ENCODE results near the gene EDDM3A.
"Not testable (repeated sequence)": the region's sequence is repeated elsewhere in the genome, so short reads cannot be mapped to it uniquely, and the experiment has no call there.

The EDDM3A gene

GRCh38 chr14:20733684-20734429 lies 11.8 kb upstream of the EDDM3A start:
- TF ChIP-seq CTCF (conservative IDR thresholded peaks at IDR 0.05) = no peak
- H3K27ac ChIP-seq = no peak overlapping the region

DNA sequence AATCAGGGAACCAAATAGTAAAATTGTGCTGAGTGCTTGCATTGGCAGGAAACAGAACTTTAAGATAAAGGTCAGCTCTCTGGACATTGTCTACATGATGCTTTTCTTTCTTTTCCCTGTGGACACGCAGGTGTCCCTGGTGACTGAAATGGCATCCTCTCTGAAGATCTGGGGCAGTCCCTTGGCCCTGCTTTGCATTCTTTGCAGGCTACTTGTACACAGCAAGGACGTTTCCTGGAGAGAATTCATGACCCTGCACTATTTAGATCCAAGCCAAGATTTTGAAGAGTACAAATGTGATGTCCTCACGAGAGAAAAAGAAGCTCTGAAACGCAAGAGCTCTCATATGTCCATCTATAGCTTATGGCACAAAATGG lies 11.3 kb upstream of the EDDM3A start:
- TF ChIP-seq CTCF (conservative IDR thresholded peaks at IDR 0.05) = no peak
- H3K27ac ChIP-seq = no peak overlapping the region

GRCh38 chr14:20738292-20738691 lies 7.4 kb upstream of the EDDM3A start:
- H3K27ac ChIP-seq = not testable (repeated sequence)

GRCh38 chr14:20742132-20742531 lies 3.6 kb upstream of the EDDM3A start:
- TF ChIP-seq CTCF (conservative IDR thresholded peaks at IDR 0.05) = no peak
- H3K27ac ChIP-seq = no peak overlapping the region

DNA sequence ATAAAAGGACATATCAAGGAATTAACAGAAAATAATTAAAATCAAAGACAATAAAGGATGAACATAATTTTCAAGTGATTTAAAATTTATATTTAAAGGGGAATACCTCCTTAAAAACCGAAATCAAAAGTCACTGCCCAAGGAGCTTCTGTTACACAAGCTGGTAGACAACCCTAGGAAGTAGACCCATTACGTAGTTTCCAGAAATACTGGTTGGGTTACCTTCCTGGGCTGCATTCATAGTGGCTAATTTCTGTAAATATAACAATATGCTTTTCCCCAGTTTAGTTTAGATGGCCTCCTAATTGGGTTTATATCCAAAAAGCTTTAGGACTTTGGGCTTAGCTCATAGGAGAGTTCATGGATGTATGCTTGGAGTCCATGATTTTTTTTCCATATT lies 2.1 kb upstream of the EDDM3A start:
- TF ChIP-seq CTCF (conservative IDR thresholded peaks at IDR 0.05) = no peak
- H3K27ac ChIP-seq = no peak overlapping the region

GRCh38 chr14:20746566-20746965 lies 879 bp downstream of the EDDM3A start:
- H3K27ac ChIP-seq = no peak overlapping the region
- TF ChIP-seq CTCF (conservative IDR thresholded peaks at IDR 0.05) = no peak

DNA sequence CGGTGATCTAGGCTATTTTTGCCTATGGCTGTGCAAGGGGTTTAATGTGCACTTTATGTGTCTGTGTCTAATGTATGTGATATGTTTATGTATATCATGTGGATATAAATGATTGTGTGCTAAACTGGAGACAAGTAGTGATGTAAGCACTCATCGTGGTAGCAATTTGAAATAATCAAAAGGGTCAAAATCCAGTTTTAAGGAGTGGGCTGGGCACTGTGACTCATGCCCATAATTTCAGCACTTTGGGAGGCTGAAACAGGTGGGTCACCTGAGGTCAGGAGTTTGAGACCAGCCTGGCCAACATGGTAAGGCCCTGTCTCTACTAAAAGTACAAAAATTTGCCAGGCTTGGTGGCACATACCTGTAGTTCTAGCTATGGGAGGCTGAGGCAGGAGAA lies 2.8 kb downstream of the EDDM3A start:
- no peak overlapping the region for H3K27ac ChIP-seq
- no peak for TF ChIP-seq CTCF (conservative IDR thresholded peaks at IDR 0.05)

DNA sequence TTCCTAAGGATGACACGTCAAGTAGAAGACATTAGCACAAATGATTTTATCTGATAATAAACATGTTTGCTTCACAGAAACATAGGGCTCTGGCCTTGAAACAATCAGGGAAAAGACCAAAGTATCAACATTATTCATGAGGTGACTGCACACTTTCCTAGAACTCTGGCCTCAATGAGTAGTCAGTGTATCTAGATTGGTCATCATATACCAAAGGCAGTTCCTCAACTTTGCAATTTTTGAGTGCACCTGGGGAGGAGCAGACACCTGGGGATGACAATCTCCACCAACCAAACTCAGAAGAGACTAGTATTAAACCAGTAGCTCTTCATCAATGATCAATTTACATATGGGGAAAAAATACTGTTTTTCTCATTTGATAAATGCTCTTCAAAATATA lies 4.5 kb downstream of the EDDM3A start:
- no peak overlapping the region for H3K27ac ChIP-seq
- TF ChIP-seq CTCF (conservative IDR thresholded peaks at IDR 0.05) = no peak
